ENCODE measurements around the gene DRC7. TPM values are rescaled to one million over a fixed set of nuclear protein-coding genes. Genes with fewer than 3 reads are reported as not detected.
"Not testable (repeated sequence)": the region's sequence is repeated elsewhere in the genome, so short reads cannot be mapped to it uniquely, and the experiment has no call there.

The DRC7 gene
- total RNA-seq, 1 donor from 2014 or later = not detected

DNA sequence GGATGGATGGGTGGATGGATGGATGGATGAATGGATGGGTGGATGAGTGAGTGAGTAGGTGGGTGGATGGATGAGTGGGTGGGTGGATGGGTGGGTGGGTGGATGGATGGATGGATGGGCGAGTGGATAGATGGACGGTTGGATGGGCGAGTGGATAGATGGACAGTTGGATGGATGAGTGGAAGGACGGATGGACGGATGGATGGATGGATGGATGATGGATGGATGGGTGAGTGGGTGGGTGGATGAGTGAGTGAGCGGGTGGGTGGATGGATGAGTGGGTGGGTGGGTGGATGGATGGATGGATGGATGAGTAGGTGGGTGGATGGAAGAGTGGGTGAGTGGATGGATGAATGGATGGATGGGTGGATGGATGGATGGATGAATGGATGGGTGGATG is 35.2 kb downstream of the DRC7 start:
- H3K9me3 Mint-ChIP-seq = peaks cover 19% of the 10 kb centered on the region
- not testable (repeated sequence) for DNase-seq, H3K27ac Mint-ChIP-seq, H3K4me1 Mint-ChIP-seq, H3K4me3 Mint-ChIP-seq, H3K27me3 Mint-ChIP-seq
- intact Hi-C loops (cut with micrococcal nuclease) = loop anchor here (10.0 kb wide), 2 partner anchors 255 to 425 kb away; no protein-coding TSS in a partner anchor
- H3K36me3 Mint-ChIP-seq (ENCODE audit: low read depth) = peaks cover 11% of the 10 kb centered on the region

GRCh38 chr16:57730771-57731730 is 36.4 kb downstream of the DRC7 start:
- Mint-ChIP-seq H3K36me3 (ENCODE audit: low read depth) (peaks cover 15% of the 10 kb centered on the region), H3K27ac (no peak overlapping the region), H3K4me1 (peaks cover 5% of the 10 kb centered on the region), H3K4me3 (no peak overlapping the region), H3K9me3 (peaks cover 19% of the 10 kb centered on the region), H3K27me3 (no peaks in the 10 kb centered on the region)
- no peak for DNase-seq
- intact Hi-C loops (cut with micrococcal nuclease) = loop anchor here (10.0 kb wide), 2 partner anchors 256 to 426 kb away; no protein-coding TSS in a partner anchor

DNA sequence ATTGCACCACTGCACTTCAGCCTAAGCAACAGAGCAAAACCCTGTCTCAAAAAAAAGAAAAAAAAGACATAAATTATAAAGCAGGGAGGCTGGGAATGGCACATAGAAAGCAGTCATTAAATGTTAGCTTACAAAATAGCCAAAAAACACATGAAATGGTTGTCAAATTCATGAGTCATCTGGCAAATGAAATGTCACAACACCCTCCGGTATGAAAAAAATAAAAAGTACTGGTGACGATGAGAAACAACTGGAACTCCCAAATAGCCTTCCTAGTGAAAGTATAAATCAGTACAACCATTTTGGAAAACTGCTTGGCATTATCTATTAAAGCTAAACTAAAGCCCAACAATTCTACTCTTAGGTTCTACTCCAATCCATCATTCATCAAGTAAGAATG is 37.4 kb downstream of the DRC7 start:
- Mint-ChIP-seq H3K27ac (no peak overlapping the region), H3K4me3 (no peak overlapping the region), H3K9me3 (peaks cover 19% of the 10 kb centered on the region), H3K4me1 (peaks cover 14% of the 10 kb centered on the region), H3K36me3 (ENCODE audit: low read depth) (peaks cover 19% of the 10 kb centered on the region), H3K27me3 (no peaks in the 10 kb centered on the region)
- DNase-seq = no peak
- intact Hi-C loops (cut with micrococcal nuclease) = loop anchor here (10.0 kb wide), 2 partner anchors 257 to 427 kb away; no protein-coding TSS in a partner anchor

DNA sequence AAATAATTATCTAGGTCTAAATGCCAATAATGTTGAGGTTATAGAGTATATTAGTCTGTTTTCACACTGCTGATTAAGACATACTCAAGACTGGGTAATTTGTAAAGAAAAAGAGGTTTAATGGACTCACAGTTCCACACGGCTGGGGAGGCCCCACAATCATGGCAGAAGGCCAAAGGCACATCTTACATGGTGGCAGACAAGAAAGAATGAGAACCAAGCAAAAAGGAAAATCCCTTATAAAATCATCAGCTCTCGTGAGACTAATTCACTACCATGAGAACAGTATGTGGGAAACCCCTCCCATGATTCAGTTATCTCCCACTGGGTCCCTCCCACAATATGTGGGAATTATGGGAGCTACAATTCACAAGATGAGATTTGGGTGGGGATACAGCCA is 38.1 kb downstream of the DRC7 start:
- DNase-seq = no peak
- Mint-ChIP-seq H3K4me3 (peak overlapping the region; percentile 60), H3K27ac (no peak overlapping the region), H3K27me3 (no peaks in the 10 kb centered on the region), H3K36me3 (ENCODE audit: low read depth) (peaks cover 19% of the 10 kb centered on the region), H3K4me1 (peaks cover 20% of the 10 kb centered on the region), H3K9me3 (peaks cover 19% of the 10 kb centered on the region)
- intact Hi-C loops (cut with micrococcal nuclease) = loop anchor here (10.0 kb wide), 2 partner anchors 258 to 428 kb away; no protein-coding TSS in a partner anchor

GRCh38 chr16:57734308-57734924 is 39.8 kb downstream of the DRC7 start:
- Mint-ChIP-seq H3K9me3 (peaks cover 15% of the 10 kb centered on the region), H3K36me3 (ENCODE audit: low read depth) (peaks cover 19% of the 10 kb centered on the region), H3K4me1 (peaks cover 21% of the 10 kb centered on the region), H3K27ac (peak overlapping the region; percentile 98), H3K4me3 (peak overlapping the region; percentile 99), H3K27me3 (no peaks in the 10 kb centered on the region)
- intact Hi-C loops (cut with micrococcal nuclease) = loop anchor here (2.0 to 10.0 kb wide), 7 partner anchors 68 to 430 kb away; partner anchors contain the start of genes CCDC102A, KIFC3, USB1 and ZNF319
- no peak for DNase-seq

DNA sequence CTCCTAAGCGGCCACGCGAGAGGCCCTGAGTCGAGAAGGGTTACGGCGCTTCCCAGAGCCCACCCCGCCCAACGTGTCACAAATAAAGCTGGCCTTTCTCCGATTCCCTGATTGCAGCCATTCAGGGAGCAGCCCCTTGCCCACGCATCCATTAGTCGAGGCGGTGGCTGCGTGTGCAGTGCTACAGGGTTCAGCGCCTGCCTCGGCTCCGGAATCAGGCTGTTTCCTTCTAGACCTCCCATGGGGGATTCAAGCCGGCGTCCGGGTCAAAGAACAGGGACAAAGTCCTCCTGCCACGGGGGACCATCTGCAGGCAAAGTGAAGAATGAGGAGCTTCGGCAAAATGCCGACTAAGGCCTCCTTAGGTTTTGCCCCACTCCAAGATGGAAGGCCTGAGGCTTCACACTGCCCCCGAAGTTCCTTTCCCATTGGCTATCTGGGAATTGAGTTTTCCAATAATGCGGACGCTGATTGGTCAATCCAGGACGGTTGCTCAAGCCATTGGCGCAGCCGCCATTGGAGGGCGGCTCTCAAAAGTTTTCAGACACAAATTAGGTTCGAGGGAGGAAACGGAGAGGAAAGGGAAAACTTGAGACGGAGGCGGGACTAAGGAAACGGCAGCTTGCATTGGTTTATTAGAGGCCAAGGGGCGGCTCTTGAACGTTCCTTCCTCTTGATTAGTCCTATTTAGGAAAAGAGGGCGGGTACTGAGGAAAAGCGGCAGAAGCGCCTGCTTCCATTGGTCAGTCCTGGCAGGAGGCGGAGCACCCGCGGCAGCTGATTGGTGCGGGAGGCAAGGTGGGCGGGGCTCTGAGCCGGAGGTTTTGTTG is 40.5 kb downstream of the DRC7 start:
- Mint-ChIP-seq H3K27ac (peak overlapping the region; percentile 98), H3K27me3 (no peaks in the 10 kb centered on the region), H3K36me3 (ENCODE audit: low read depth) (peaks cover 19% of the 10 kb centered on the region), H3K4me1 (peaks cover 21% of the 10 kb centered on the region), H3K9me3 (peaks cover 13% of the 10 kb centered on the region), H3K4me3 (peak overlapping the region; percentile 99)
- DNase-seq = peak; percentile 99
- intact Hi-C loops (cut with micrococcal nuclease) = loop anchor here (1.0 to 10.0 kb wide), 10 partner anchors 68 to 430 kb away; partner anchors contain the start of genes CCDC102A, CFAP20, KIFC3 and USB1

DNA sequence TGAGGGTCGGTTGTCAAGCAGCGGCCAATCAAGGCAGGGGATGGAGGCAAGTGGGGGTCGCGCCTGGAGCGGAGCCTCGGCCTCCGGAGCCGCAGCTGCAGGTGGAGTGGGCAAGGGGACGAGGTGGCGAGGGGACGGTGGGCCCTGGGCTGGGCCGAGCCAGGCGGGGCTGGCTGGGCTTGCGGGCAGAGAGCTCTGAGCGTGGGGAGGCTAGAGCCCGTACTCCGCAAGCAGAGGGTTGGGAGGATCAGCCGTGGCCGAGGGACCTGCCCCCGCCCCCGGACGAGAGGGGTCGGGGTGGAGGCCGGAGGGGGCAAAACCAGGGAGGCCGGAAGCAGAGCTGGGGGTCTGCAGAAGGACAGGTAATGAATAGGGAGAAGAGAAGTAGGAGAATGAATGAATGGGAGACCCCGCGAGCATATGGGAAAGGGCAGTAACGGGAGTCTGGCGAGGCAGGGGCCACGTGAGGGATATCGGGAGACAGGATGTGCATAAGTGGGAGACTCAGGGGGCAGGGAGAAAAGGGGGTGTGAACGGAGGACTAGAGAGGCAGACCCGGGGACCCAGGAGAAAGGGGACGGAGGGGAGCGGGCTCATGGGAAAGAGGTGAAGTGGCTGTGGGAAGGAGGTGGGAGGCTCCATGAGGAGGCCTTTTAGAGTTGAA is 41.3 kb downstream of the DRC7 start, which contains the start of gene KATNB1:
KATNB1 (plus strand) TSS at position 16 of the 664 bp plus-strand sequence. CDS start 1,474 bp downstream, outside the sequence.
- DNase-seq = peak; percentile 75
- intact Hi-C loops (cut with micrococcal nuclease) = loop anchor here (1.0 to 10.0 kb wide), 10 partner anchors 67 to 431 kb away; partner anchors contain the start of genes CCDC102A, CFAP20, KIFC3 and USB1
- H3K4me1 Mint-ChIP-seq = peaks cover 21% of the 10 kb centered on the region
- H3K9me3 Mint-ChIP-seq = peaks cover 11% of the 10 kb centered on the region
- peak within 1 kb of the TSS; percentile 98 for H3K27ac Mint-ChIP-seq
- H3K36me3 Mint-ChIP-seq (ENCODE audit: low read depth) = peaks cover 19% of the 10 kb centered on the region
- H3K4me3 Mint-ChIP-seq = peak within 1 kb of the TSS; percentile 99
- H3K27me3 Mint-ChIP-seq = no peaks in the 10 kb centered on the region

GRCh38 chr16:57736419-57737351 is 42.1 kb downstream of the DRC7 start:
- Mint-ChIP-seq H3K9me3 (peaks cover 11% of the 10 kb centered on the region), H3K27ac (peak overlapping the region; percentile 98), H3K4me1 (peaks cover 21% of the 10 kb centered on the region), H3K36me3 (ENCODE audit: low read depth) (peaks cover 19% of the 10 kb centered on the region), H3K4me3 (peak overlapping the region; percentile 99), H3K27me3 (no peaks in the 10 kb centered on the region)
- DNase-seq = peak; percentile 86
- intact Hi-C loops (cut with micrococcal nuclease) = loop anchor here (10.0 kb wide), 2 partner anchors 262 to 432 kb away; no protein-coding TSS in a partner anchor

DNA sequence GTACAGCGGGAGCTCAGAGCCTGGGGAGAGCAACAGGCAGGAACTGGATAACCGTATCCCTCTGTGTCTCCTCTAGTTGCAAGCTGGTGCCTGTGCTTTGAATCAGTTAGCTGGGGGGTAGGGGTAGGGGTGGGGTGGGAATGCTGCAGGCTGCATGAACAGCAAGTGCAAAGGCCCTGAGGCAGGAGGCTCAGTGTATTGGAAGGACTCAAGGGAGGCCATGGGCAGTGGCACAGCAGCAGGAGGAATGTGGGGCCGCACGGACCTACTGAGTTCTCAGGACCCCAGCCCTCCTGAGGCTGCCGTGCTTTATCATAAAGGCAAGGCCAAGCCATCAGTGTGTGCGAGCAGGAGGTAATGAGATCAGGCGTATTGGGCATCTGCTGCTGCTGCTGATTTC is 44.2 kb downstream of the DRC7 start:
- no peak overlapping the region for H3K27ac Mint-ChIP-seq
- no peak for DNase-seq
- intact Hi-C loops (cut with micrococcal nuclease) = loop anchor here (10.0 kb wide), 2 partner anchors 264 to 434 kb away; no protein-coding TSS in a partner anchor
- no peaks in the 10 kb centered on the region for H3K9me3 Mint-ChIP-seq
- H3K36me3 Mint-ChIP-seq (ENCODE audit: low read depth) = peaks cover 14% of the 10 kb centered on the region
- H3K4me1 Mint-ChIP-seq = peaks cover 18% of the 10 kb centered on the region
- no peak overlapping the region for H3K4me3 Mint-ChIP-seq
- H3K27me3 Mint-ChIP-seq = no peaks in the 10 kb centered on the region

- H3K9me3 Mint-ChIP-seq = no peaks in the 10 kb centered on the region
- H3K4me3 Mint-ChIP-seq = no peak overlapping the region
- intact Hi-C loops (cut with micrococcal nuclease) = loop anchor here (10.0 kb wide), 2 partner anchors 265 to 435 kb away; no protein-coding TSS in a partner anchor
- no peak for DNase-seq
- H3K27me3 Mint-ChIP-seq = no peaks in the 10 kb centered on the region
- H3K36me3 Mint-ChIP-seq (ENCODE audit: low read depth) = peaks cover 14% of the 10 kb centered on the region
- peaks cover 17% of the 10 kb centered on the region for H3K4me1 Mint-ChIP-seq
- H3K27ac Mint-ChIP-seq = no peak overlapping the region
These were observed 45.3 kb downstream of the DRC7 start for GRCh38 chr16:57739756-57740422.

- peaks cover 17% of the 10 kb centered on the region for H3K4me1 Mint-ChIP-seq
- no peak overlapping the region for H3K27ac Mint-ChIP-seq
- no peak for DNase-seq
- H3K9me3 Mint-ChIP-seq = no peaks in the 10 kb centered on the region
- intact Hi-C loops (cut with micrococcal nuclease) = no loop called here
- H3K36me3 Mint-ChIP-seq (ENCODE audit: low read depth) = peaks cover 12% of the 10 kb centered on the region
- no peak overlapping the region for H3K4me3 Mint-ChIP-seq
- H3K27me3 Mint-ChIP-seq = no peaks in the 10 kb centered on the region
These were observed 45.9 kb downstream of the DRC7 start for GRCh38 chr16:57740423-57741071.

All from activated CD4-positive, alpha-beta T cell treated with anti-CD3 and anti-CD28 coated beads, Interleukin-2, amount 10 ng/mL, durations not matched to agents 24 days and 14 days (primary cell).